Mucosa of rectum (tissue), 2 donors: ENCODE results near the gene COPS9.

Experiments
- H3K27ac ChIP-seq, 2 donors: one replicate each; pipeline ENCODE4 v1.7.0; 2013; ENCODE audit warnings: inconsistent platforms in 2 of 2, low read depth in 2 of 2, low read length in 2 of 2
- H3K27me3 ChIP-seq, 2 donors: one replicate each; pipeline ENCODE4 v1.7.0; 2013; ENCODE audit warnings: low read length in 2 of 2; ENCODE audit not compliant: control insufficient read depth in 2 of 2, insufficient read depth in 2 of 2
- H3K36me3 ChIP-seq, 2 donors: one replicate each; pipeline ENCODE4 v1.7.0; 2013; ENCODE audit warnings: low read length in 2 of 2; ENCODE audit not compliant: control insufficient read depth in 2 of 2, insufficient read depth in 2 of 2
- H3K4me1 ChIP-seq, 2 donors: one replicate each; pipeline ENCODE4 v1.7.0; 2013; ENCODE audit warnings: low read length in 2 of 2, mild to moderate bottlenecking in 1 of 2; ENCODE audit not compliant: control insufficient read depth in 2 of 2, insufficient read depth in 2 of 2
- H3K4me3 ChIP-seq, 2 donors: one replicate each; pipeline ENCODE4 v1.7.0; 2013; ENCODE audit warnings: low read length in 2 of 2
- H3K9ac ChIP-seq, 2 donors: one replicate each; pipeline ENCODE4 v1.7.0; 2013; ENCODE audit warnings: low read length in 2 of 2, low read depth in 1 of 2, mild to moderate bottlenecking in 1 of 2
- H3K9me3 ChIP-seq, 2 donors: one replicate each; pipeline ENCODE4 v1.7.0; 2013; ENCODE audit warnings: low read length in 2 of 2; ENCODE audit not compliant: control insufficient read depth in 2 of 2
- donor health status: healthy.
- donor health status: Normal muscosa, but diverticular disease.

COPS9 gene

GRCh38 chr2:240174496-240174895 is 38.4 kb upstream of the COPS9 start:
- H3K9ac ChIP-seq: no peak overlapping the region
- H3K4me3 ChIP-seq: no peak overlapping the region
- no peaks in the 10 kb centered on the region for H3K36me3 ChIP-seq
- no peaks in the 10 kb centered on the region for H3K4me1 ChIP-seq
- H3K27me3 ChIP-seq: peaks cover 7 to 9% of the 10 kb centered on the region in 2 donors
- no peaks in the 10 kb centered on the region for H3K9me3 ChIP-seq
- no peak overlapping the region for H3K27ac ChIP-seq

GRCh38 chr2:240172071-240172895 is 36.2 kb upstream of the COPS9 start:
- Histone ChIP-seq H3K4me1 (no peaks in the 10 kb centered on the region), H3K9ac (no peak overlapping the region), H3K36me3 (no peaks in the 10 kb centered on the region), H3K4me3 (no peak overlapping the region), H3K9me3 (no peaks in the 10 kb centered on the region), H3K27ac (no peak overlapping the region), H3K27me3 (peaks cover 7% of the 10 kb centered on the region in 2 donors)

- H3K9ac ChIP-seq: no peak overlapping the region
- H3K36me3 ChIP-seq: no peaks in the 10 kb centered on the region
- H3K27me3 ChIP-seq: peaks cover 7% of the 10 kb centered on the region in 2 donors
- no peaks in the 10 kb centered on the region for H3K4me1 ChIP-seq
- no peak overlapping the region for H3K4me3 ChIP-seq
- H3K9me3 ChIP-seq: no peaks in the 10 kb centered on the region
- H3K27ac ChIP-seq: no peak overlapping the region
These were observed 34.8 kb upstream of the COPS9 start for GRCh38 chr2:240170883-240171282.

- H3K27ac ChIP-seq: no peak overlapping the region
- H3K9me3 ChIP-seq: no peaks in the 10 kb centered on the region
- H3K4me3 ChIP-seq: no peak overlapping the region
- H3K9ac ChIP-seq: no peak overlapping the region
- no peaks in the 10 kb centered on the region for H3K36me3 ChIP-seq
- H3K27me3 ChIP-seq: peaks cover 7% of the 10 kb centered on the region in 2 donors
- no peaks in the 10 kb centered on the region for H3K4me1 ChIP-seq
These were observed 34.2 kb upstream of the COPS9 start for GRCh38 chr2:240170354-240170735.

GRCh38 chr2:240169486-240170353 is 33.6 kb upstream of the COPS9 start:
- Histone ChIP-seq H3K27ac (no peak overlapping the region), H3K36me3 (no peaks in the 10 kb centered on the region), H3K27me3 (peaks cover 7% of the 10 kb centered on the region in 2 donors), H3K4me3 (no peak overlapping the region), H3K9me3 (no peaks in the 10 kb centered on the region), H3K4me1 (no peaks in the 10 kb centered on the region), H3K9ac (no peak overlapping the region)

- no peaks in the 10 kb centered on the region for H3K4me1 ChIP-seq
- no peaks in the 10 kb centered on the region for H3K9me3 ChIP-seq
- H3K4me3 ChIP-seq: no peak overlapping the region
- H3K27ac ChIP-seq: no peak overlapping the region
- no peaks in the 10 kb centered on the region for H3K36me3 ChIP-seq
- H3K27me3 ChIP-seq: peaks cover 3 to 4% of the 10 kb centered on the region in 2 donors
- H3K9ac ChIP-seq: no peak overlapping the region
These were observed 32.6 kb upstream of the COPS9 start for GRCh38 chr2:240168546-240169361.

GRCh38 chr2:240168041-240168440 is 31.9 kb upstream of the COPS9 start:
- H3K27me3 ChIP-seq: peaks cover 3 to 4% of the 10 kb centered on the region in 2 donors
- H3K36me3 ChIP-seq: no peaks in the 10 kb centered on the region
- H3K4me1 ChIP-seq: no peaks in the 10 kb centered on the region
- H3K4me3 ChIP-seq: no peak overlapping the region
- no peak overlapping the region for H3K27ac ChIP-seq
- H3K9me3 ChIP-seq: no peaks in the 10 kb centered on the region
- H3K9ac ChIP-seq: no peak overlapping the region

- H3K9ac ChIP-seq: no peak overlapping the region
- H3K27me3 ChIP-seq: peaks cover 3 to 4% of the 10 kb centered on the region in 2 donors
- H3K4me1 ChIP-seq: no peaks in the 10 kb centered on the region
- H3K4me3 ChIP-seq: no peak overlapping the region
- H3K36me3 ChIP-seq: no peaks in the 10 kb centered on the region
- H3K27ac ChIP-seq: no peak overlapping the region
- no peaks in the 10 kb centered on the region for H3K9me3 ChIP-seq
These were observed 31.4 kb upstream of the COPS9 start for GRCh38 chr2:240167588-240167880.

GRCh38 chr2:240166761-240167587 is 30.9 kb upstream of the COPS9 start:
- no peaks in the 10 kb centered on the region for H3K36me3 ChIP-seq
- H3K27me3 ChIP-seq: peaks cover 3 to 4% of the 10 kb centered on the region in 2 donors
- H3K9me3 ChIP-seq: no peaks in the 10 kb centered on the region
- no peak overlapping the region for H3K9ac ChIP-seq
- no peak overlapping the region for H3K27ac ChIP-seq
- no peaks in the 10 kb centered on the region for H3K4me1 ChIP-seq
- H3K4me3 ChIP-seq: no peak overlapping the region
